ENCODE data around the gene LETM1. TPM values are rescaled to one million over a fixed set of nuclear protein-coding genes. Genes with fewer than 3 reads are reported as not detected.

LETM1 gene
- polyA plus RNA-seq, 1 donor (not counting 4 experiments of a cell fraction or from before 2014, with no cell fraction given) = 25.6 TPM

DNA sequence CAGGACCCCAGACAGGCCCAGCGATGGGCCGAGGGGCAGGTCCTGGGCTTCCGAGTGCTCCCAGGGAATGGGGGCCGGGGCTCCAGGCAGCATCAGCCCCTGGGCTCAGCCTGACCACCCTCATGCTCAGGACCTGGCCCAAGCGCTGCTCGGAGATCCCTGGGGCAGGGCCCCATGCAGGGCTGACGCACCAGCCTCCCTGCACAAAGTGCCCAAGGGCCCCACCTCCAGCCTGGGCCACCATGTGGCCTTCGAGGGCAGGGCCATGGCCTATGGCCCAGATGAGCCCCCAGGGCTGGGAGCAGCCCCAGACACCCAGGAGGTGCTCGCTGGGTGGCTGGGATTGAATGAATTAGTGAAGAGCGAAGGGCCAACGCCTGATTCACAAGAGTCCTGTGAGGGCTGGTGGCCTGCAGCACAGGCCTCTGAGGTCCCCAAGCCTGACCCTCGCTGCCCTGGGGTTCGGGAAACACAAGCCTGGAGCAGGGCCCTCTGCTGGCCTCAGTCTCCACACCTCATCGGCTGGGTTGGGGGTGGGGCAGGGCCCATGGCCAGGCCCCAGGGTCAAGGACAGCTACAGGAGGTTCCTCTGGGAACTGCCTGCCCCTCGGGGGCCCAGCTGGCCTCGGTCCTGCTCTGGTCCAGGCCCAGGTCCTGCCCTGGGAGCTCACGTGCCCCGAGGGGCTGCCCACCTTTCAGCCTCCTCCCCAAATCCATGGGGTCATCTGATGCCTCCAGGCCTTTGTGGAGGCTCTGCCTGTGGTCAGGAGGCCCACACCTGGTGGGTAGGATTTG is 76.2 kb downstream of the LETM1 start:
- dilution Hi-C loops (cut with MboI; ENCODE audit: extremely low pct_ligation_motif_present, low sequenced_read_pairs) = no loop called here
- no peaks in the 10 kb centered on the region for H3K27me3 ChIP-seq (ENCODE audit: control insufficient read depth, extremely low read depth, insufficient read depth, low read length)
- no peak overlapping the region for H3K4me2 ChIP-seq (ENCODE audit: control insufficient read depth, extremely low read depth, insufficient read depth, low read depth, low read length)
- no peak for FAIRE-seq
- H4K20me1 ChIP-seq (ENCODE audit: control insufficient read depth, extremely low read depth, insufficient read depth, low read length) = no peaks in the 10 kb centered on the region
- no peak overlapping the region for H3K27ac ChIP-seq (ENCODE audit: control insufficient read depth, insufficient read depth, low read length)
- no peak overlapping the region for H2AFZ ChIP-seq (ENCODE audit: control insufficient read depth, low read length)
- no peak overlapping the region for H3K4me3 ChIP-seq (ENCODE audit: control insufficient read depth in 2 of 3, extremely low read depth in 1 of 3, insufficient read depth in 2 of 3, low read depth in 1 of 3, low read length in 3 of 3)
- H3K9ac ChIP-seq (ENCODE audit: control insufficient read depth, extremely low read depth, insufficient read depth, low read length) = no peak overlapping the region
- no peak for DNase-seq (ENCODE audit: low read depth, low spot score)
- H3K9me3 ChIP-seq (ENCODE audit: control insufficient read depth, low read depth, low read length) = no peaks in the 10 kb centered on the region
- no peaks in the 10 kb centered on the region for H3K36me3 ChIP-seq (ENCODE audit: control insufficient read depth in 2 of 2, extremely low read depth in 1 of 2, insufficient read depth in 2 of 2, low read length in 2 of 2)
- H3K79me2 ChIP-seq (ENCODE audit: control insufficient read depth, insufficient read depth, low read length) = no peaks in the 10 kb centered on the region
- H3K4me1 ChIP-seq (ENCODE audit: control insufficient read depth, extremely low read depth, insufficient read depth, low read length) = peaks cover 46% of the 10 kb centered on the region
- no peak for TF ChIP-seq EZH2 (IDR thresholded peaks at IDR 0.05; ENCODE audit: low read length)
- no peaks in the 10 kb centered on the region for H3K9me1 ChIP-seq (ENCODE audit: control insufficient read depth, extremely low read depth, insufficient read depth, low read length)

DNA sequence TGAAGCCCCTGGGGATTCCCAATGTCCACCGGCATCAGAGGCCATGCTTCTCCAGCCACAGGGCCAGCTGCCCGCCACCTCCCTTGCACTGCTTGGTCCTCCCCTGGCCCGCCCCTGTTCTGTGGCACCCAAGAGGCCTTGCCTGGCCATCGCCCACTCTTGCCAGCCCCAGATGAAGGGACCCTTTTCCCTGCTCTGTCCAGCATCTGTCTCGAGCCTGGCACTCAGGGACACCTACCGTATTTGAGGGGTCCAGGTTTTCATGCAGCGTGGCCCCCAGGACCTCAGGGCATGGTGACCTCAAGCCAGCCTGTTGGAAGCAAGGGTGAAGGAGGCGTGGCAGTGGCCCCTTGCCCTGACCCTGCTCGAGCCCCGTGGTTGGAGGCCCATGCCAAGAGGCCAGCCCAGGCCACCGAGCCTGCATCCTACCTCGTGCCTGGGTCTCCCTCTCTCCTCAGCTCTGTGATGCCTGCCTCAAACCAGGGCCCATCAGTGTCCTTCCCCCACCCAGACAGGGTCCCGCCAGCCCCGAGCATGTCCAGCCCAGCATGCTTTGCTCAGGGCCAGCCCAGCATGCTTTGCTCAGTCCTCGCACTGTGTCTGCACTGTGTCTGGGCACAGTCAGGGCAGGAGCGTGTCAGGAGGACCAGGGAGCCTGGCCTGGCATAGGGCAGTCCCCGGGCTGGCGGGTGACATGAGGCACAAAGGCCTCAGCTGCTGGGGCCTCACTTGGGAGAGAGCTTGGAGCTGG is 77.1 kb downstream of the LETM1 start:
- H3K4me2 ChIP-seq (ENCODE audit: control insufficient read depth, extremely low read depth, insufficient read depth, low read depth, low read length) = no peak overlapping the region
- no peak overlapping the region for H3K4me3 ChIP-seq (ENCODE audit: control insufficient read depth in 2 of 3, extremely low read depth in 1 of 3, insufficient read depth in 2 of 3, low read depth in 1 of 3, low read length in 3 of 3)
- dilution Hi-C loops (cut with MboI; ENCODE audit: extremely low pct_ligation_motif_present, low sequenced_read_pairs) = no loop called here
- no peak overlapping the region for H3K9ac ChIP-seq (ENCODE audit: control insufficient read depth, extremely low read depth, insufficient read depth, low read length)
- no peak overlapping the region for H2AFZ ChIP-seq (ENCODE audit: control insufficient read depth, low read length)
- peaks cover 40% of the 10 kb centered on the region for H3K4me1 ChIP-seq (ENCODE audit: control insufficient read depth, extremely low read depth, insufficient read depth, low read length)
- no peaks in the 10 kb centered on the region for H3K9me3 ChIP-seq (ENCODE audit: control insufficient read depth, low read depth, low read length)
- H3K27ac ChIP-seq (ENCODE audit: control insufficient read depth, insufficient read depth, low read length) = no peak overlapping the region
- H3K36me3 ChIP-seq (ENCODE audit: control insufficient read depth in 2 of 2, extremely low read depth in 1 of 2, insufficient read depth in 2 of 2, low read length in 2 of 2) = no peaks in the 10 kb centered on the region
- FAIRE-seq (no peak), DNase-seq (ENCODE audit: low read depth, low spot score) (no peak)
- no peaks in the 10 kb centered on the region for H3K9me1 ChIP-seq (ENCODE audit: control insufficient read depth, extremely low read depth, insufficient read depth, low read length)
- no peaks in the 10 kb centered on the region for H3K79me2 ChIP-seq (ENCODE audit: control insufficient read depth, insufficient read depth, low read length)
- no peaks in the 10 kb centered on the region for H3K27me3 ChIP-seq (ENCODE audit: control insufficient read depth, extremely low read depth, insufficient read depth, low read length)
- TF ChIP-seq CTCF (optimal IDR thresholded peaks at IDR 0.05 in 1 of 3, IDR thresholded peaks at IDR 0.05 in 1 of 3, conservative IDR thresholded peaks at IDR 0.05 in 1 of 3; ENCODE audit: extremely low read depth in 1 of 3, insufficient read depth in 2 of 3, low read length in 3 of 3) (no peak), EZH2 (IDR thresholded peaks at IDR 0.05; ENCODE audit: low read length) (no peak)
- H4K20me1 ChIP-seq (ENCODE audit: control insufficient read depth, extremely low read depth, insufficient read depth, low read length) = no peaks in the 10 kb centered on the region

Data from keratinocyte (primary cell).